HCT116 (cell line): Measurements from ENCODE around the gene AP1AR.

Experiments
- EZH2 ChIP-seq: fragments of 200-600 bp; sonication (generic); IDR thresholded peaks from 2 replicates; pipeline ENCODE4 v1.6.1; 2017; ENCODE audit warnings: antibody characterized with exemption, mixed run types
- EZH2phosphoT487 ChIP-seq: fragments of 200-600 bp; IDR thresholded peaks from 2 replicates; pipeline ENCODE4 v1.6.1; 2018; ENCODE audit warnings: antibody characterized with exemption, borderline replicate concordance
- POLR2A ChIP-seq: IDR thresholded peaks from 2 replicates; pipeline ENCODE4 v1.7.0; 2011; ENCODE audit warnings: borderline replicate concordance; ENCODE audit not compliant: insufficient read depth, insufficient read length; ENCODE audit errors: extremely low read depth
- POLR2AphosphoS5 ChIP-seq: IDR thresholded peaks from 2 replicates; pipeline ENCODE4 v1.6.1; 2011; ENCODE audit warnings: mild to moderate bottlenecking, low read depth, low read length, moderate library complexity
- RAD21 ChIP-seq: IDR thresholded peaks from 2 replicates; pipeline ENCODE4 v1.6.1; 2012; ENCODE audit warnings: low read depth, mild to moderate bottlenecking
- TF ChIP-seq, protein P1 (sequence below): IDR thresholded peaks from 2 replicates; pipeline ENCODE4 v1.6.1; 2012; ENCODE audit warnings: low read depth
- TF ChIP-seq, protein P2 (sequence below), 3 experiments: fragments of 200-600 bp in 1 of 3; sonication (generic) in 1 of 3; IDR thresholded peaks in 2 of 3; conservative IDR thresholded peaks in 1 of 3; 2 replicates each; pipeline ENCODE4 v1.5.1; 2012 to 2017; ENCODE audit warnings: low read depth in 2 of 3, low read length in 2 of 3, antibody characterized with exemption in 1 of 3, borderline replicate concordance in 1 of 3, control low read depth in 1 of 3, mild to moderate bottlenecking in 1 of 3, mixed read lengths in 1 of 3, mixed run types in 1 of 3, moderate library complexity in 1 of 3; ENCODE audit not compliant: insufficient read depth in 1 of 3
- TF ChIP-seq, protein P3 (sequence below): IDR thresholded peaks from 2 replicates; pipeline ENCODE4 v1.6.1; 2012

DNA sequence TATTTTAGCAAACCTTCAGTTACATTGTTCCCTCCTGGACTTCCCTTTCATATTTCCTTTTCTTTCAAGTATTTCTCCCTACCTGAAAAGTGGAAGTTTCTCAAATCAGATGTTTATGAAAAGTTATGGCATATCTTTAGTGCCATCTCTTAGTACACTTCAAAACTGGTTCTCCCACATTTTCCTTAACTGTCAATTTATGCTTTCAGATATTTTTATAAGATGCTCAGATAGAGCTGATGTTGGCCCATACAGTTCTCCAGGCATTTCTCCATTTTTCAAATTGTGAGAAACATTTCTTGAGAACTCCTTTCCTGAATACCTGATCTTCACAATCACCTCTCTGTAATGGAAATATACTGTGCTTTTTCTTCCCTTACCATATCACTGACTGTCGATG, 32.5 kb upstream of the AP1AR start:
- TF ChIP-seq POLR2A = no peak
- TF ChIP-seq, protein P1, sequence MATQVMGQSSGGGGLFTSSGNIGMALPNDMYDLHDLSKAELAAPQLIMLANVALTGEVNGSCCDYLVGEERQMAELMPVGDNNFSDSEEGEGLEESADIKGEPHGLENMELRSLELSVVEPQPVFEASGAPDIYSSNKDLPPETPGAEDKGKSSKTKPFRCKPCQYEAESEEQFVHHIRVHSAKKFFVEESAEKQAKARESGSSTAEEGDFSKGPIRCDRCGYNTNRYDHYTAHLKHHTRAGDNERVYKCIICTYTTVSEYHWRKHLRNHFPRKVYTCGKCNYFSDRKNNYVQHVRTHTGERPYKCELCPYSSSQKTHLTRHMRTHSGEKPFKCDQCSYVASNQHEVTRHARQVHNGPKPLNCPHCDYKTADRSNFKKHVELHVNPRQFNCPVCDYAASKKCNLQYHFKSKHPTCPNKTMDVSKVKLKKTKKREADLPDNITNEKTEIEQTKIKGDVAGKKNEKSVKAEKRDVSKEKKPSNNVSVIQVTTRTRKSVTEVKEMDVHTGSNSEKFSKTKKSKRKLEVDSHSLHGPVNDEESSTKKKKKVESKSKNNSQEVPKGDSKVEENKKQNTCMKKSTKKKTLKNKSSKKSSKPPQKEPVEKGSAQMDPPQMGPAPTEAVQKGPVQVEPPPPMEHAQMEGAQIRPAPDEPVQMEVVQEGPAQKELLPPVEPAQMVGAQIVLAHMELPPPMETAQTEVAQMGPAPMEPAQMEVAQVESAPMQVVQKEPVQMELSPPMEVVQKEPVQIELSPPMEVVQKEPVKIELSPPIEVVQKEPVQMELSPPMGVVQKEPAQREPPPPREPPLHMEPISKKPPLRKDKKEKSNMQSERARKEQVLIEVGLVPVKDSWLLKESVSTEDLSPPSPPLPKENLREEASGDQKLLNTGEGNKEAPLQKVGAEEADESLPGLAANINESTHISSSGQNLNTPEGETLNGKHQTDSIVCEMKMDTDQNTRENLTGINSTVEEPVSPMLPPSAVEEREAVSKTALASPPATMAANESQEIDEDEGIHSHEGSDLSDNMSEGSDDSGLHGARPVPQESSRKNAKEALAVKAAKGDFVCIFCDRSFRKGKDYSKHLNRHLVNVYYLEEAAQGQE = no peak
- TF ChIP-seq EZH2 = no peak
- TF ChIP-seq, protein P2, sequence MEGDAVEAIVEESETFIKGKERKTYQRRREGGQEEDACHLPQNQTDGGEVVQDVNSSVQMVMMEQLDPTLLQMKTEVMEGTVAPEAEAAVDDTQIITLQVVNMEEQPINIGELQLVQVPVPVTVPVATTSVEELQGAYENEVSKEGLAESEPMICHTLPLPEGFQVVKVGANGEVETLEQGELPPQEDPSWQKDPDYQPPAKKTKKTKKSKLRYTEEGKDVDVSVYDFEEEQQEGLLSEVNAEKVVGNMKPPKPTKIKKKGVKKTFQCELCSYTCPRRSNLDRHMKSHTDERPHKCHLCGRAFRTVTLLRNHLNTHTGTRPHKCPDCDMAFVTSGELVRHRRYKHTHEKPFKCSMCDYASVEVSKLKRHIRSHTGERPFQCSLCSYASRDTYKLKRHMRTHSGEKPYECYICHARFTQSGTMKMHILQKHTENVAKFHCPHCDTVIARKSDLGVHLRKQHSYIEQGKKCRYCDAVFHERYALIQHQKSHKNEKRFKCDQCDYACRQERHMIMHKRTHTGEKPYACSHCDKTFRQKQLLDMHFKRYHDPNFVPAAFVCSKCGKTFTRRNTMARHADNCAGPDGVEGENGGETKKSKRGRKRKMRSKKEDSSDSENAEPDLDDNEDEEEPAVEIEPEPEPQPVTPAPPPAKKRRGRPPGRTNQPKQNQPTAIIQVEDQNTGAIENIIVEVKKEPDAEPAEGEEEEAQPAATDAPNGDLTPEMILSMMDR (IDR thresholded peaks at IDR 0.05 in 2 of 3, conservative IDR thresholded peaks at IDR 0.05 in 1 of 3; ENCODE audit: borderline replicate concordance in 1 of 3, insufficient read depth in 1 of 3, low read depth in 2 of 3, low read length in 2 of 3) = no peak
- TF ChIP-seq EZH2phosphoT487 = no peak
- no peak for TF ChIP-seq RAD21
- TF ChIP-seq, protein P3, sequence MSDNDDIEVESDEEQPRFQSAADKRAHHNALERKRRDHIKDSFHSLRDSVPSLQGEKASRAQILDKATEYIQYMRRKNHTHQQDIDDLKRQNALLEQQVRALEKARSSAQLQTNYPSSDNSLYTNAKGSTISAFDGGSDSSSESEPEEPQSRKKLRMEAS = no peak
- TF ChIP-seq POLR2AphosphoS5 = no peak
